Measurements from ENCODE around the gene FOXP2.
"Not testable (repeated sequence)": the region's sequence is repeated elsewhere in the genome, so short reads cannot be mapped to it uniquely, and the experiment has no call there.

Gene FOXP2

DNA sequence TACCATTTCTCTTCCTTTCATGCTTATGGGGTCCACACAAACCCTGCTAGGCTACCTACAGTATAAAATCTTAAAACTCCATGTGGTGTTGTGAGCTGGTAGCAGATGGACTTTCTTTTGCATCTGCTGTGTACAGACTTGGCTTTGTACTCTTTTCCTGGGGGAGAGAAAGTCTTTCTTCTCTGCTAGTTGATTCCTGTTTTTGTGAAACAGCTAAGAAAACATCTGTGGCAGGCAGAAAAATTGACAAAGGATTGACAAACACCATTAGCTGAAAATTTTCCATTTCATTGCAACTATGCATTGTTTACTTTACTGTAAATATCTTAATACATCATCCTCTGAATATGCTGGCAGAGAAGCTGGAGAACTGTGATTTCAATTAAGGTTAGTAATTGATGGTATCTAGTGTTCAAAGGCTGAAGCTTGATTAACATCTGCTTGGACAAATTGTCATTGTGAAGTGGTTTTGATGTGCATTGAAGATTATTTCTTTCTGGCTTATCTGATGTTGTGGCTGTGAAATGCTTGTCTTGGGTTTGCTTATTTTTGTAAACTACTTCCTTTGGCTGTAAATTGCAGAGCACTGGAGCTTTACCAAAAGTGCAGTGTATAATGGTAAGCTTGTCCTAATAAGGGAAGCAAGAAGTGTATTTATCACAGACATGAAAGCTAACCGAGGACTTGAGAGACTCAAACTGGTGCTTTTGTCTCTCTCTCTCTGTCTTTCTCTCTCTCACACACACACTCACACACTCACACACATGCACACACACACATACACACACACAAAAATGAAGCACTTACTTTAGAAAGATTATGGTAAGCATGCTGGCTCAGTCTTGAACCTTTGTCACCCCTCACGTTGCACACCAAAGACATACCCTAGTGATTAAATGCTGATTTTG lies at the start of gene FOXP2:
Gene FOXP2 (plus strand): TSS at position 660 of the 908 bp plus-strand sequence. CDS start 11,697 bp downstream, outside the sequence.
- TF ChIP-seq, protein P1, sequence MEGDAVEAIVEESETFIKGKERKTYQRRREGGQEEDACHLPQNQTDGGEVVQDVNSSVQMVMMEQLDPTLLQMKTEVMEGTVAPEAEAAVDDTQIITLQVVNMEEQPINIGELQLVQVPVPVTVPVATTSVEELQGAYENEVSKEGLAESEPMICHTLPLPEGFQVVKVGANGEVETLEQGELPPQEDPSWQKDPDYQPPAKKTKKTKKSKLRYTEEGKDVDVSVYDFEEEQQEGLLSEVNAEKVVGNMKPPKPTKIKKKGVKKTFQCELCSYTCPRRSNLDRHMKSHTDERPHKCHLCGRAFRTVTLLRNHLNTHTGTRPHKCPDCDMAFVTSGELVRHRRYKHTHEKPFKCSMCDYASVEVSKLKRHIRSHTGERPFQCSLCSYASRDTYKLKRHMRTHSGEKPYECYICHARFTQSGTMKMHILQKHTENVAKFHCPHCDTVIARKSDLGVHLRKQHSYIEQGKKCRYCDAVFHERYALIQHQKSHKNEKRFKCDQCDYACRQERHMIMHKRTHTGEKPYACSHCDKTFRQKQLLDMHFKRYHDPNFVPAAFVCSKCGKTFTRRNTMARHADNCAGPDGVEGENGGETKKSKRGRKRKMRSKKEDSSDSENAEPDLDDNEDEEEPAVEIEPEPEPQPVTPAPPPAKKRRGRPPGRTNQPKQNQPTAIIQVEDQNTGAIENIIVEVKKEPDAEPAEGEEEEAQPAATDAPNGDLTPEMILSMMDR (IDR thresholded peaks at IDR 0.05; ENCODE audit: low read depth, low read length): no peak
- peak within 1 kb of the TSS; percentile 49 for H3K4me3 ChIP-seq (ENCODE audit: low read depth, low read length)

DNA sequence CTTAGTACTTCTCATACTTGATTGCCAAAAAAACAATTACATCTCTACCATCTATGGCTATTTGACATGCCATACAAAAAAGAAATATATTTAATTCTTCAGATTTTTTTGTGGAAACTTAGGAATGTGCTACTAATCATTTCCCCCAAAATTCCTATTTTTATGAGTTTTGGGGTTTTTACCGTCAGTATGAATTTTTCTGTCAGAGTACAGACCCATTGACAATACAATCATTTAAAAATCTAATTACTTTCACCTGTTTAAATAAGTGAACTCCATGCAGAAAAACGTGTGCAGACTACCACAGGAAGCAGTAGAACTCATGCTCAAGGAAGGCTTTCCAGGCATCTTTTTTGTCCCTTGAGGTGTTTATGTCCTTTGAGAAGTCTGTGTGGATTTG lies 48.8 kb upstream of the FOXP2 start:
- no peak overlapping the region for H3K4me3 ChIP-seq (ENCODE audit: low read depth, low read length)
- TF ChIP-seq, protein P1 (IDR thresholded peaks at IDR 0.05; ENCODE audit: low read depth, low read length): no peak

DNA sequence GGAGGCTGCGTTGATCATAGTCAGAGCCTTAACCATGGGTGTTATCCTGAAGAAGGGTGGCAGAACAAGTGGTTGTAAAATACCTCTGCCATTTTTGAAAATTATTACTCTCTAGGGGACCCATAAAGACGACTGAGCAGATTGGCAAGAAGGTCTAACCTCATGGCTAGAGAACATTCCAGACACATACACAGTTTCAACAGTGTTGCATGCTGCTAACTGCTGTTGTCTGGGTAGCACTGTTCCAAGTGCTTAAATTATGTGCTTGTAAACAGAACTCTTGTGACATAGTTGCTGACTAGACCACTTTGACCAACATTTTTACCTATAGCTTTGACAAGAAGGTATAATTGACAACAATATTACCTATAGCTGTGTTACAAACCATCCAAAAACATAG lies 46.1 kb upstream of the FOXP2 start:
- no peak overlapping the region for H3K4me3 ChIP-seq (ENCODE audit: low read depth, low read length)
- TF ChIP-seq, protein P1 (IDR thresholded peaks at IDR 0.05; ENCODE audit: low read depth, low read length): no peak

DNA sequence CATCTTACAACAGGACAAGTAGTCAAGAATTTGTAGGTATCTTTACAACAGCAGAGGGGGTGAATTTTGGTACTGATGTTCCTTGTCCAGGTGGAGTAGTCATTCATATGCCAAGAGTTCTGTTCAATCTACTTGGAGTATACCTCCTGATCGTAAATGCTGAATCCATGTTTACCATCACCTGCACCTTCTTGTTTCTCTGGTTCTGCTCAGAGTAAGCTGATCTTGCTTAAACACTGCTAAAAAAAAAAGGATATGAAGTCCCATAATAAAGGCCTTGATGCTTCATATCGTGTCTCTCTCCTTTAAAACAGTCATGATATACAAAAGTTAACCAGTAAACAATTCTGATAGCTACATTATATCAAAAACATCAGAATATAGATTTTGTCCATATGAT lies 45.3 kb upstream of the FOXP2 start:
- H3K4me3 ChIP-seq (ENCODE audit: low read depth, low read length): no peak overlapping the region
- TF ChIP-seq, protein P1 (IDR thresholded peaks at IDR 0.05; ENCODE audit: low read depth, low read length): no peak

DNA sequence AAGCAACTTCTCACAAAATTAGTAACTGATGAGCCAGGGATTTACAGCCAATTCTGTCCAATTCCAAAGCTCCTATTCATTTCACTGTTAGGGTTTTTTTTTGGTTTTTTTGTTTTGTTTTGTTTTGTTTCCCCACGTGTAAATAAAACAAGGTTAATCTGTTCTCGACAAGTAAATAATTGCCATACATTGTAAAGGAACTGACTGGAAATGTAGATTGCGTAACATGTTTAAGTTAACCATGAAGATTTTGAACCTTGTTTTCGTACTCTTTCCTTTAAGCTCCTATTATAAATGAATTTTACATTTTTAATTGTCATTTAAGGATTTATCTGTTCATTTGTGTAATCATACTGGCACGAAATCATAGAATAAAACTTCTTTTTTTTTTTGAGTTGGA lies 42.0 kb upstream of the FOXP2 start:
- TF ChIP-seq, protein P1 (IDR thresholded peaks at IDR 0.05; ENCODE audit: low read depth, low read length): no peak

DNA sequence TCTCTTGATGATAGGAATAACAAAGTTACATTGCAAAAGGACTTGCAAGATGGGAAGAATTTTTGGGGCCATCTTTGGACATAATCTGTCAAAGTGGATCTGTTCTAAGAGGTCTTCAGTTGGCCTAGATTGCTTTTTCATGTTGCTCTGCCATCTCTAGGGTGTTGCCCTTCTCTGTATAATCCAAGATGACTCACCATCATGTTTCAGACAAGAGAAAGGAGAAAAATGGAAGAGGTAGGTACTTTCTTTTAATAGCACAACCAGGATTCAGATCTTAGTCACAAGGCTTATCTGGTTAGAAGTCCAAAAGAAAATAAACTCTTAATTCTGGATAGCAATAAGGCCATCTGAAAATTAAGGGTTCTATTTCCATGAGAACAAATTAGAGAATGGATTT lies 38.7 kb upstream of the FOXP2 start:
- TF ChIP-seq, protein P1 (IDR thresholded peaks at IDR 0.05; ENCODE audit: low read depth, low read length): no peak
- H3K4me3 ChIP-seq (ENCODE audit: low read depth, low read length): no peak overlapping the region

More for the DNA sequence above, 42.0 kb upstream of the FOXP2 start:
- H3K4me3 ChIP-seq (ENCODE audit: low read depth, low read length): no peak overlapping the region

DNA sequence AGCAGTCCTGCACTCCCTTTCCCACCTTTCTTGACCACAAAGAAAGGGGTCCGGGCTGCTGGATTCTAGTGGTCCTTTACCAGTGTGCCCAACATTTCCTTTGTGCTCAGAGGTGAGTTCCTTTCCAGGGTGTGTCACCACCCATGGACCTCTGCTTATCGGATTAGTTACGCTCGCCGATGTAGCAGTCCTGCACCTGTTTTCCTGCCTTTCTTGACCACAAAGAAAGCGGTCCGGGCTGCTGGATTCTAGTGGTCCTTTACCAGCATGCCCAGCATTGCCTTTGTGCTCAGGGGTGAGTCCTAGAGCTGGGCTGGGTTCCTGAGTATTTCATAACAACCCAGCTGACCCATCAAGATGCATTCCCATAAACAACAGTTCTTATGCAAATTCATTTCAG lies 30.7 kb upstream of the FOXP2 start:
- H3K4me3 ChIP-seq (ENCODE audit: low read depth, low read length): not testable (repeated sequence)

DNA sequence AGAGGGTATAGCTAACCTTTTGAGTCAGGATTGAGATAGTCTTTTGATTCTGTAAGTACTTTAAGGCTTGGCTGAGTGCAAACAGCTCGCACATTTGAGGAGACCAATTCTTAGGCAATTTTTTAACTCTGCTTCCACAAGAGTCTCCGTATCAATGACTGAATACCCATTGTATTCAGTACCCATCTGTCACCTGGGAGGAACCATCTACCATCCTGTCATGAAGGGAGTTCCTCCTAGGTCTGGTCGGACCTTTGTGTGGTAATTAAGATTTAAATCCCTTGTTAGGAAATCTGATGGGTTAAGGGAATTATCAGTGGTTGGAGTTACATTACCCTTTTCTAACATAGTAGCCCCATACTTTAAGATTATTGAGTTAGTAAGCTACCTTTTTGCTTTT lies 30.3 kb upstream of the FOXP2 start:
- H3K4me3 ChIP-seq (ENCODE audit: low read depth, low read length): not testable (repeated sequence)
